COLO829 (cell line): ENCODE data around the gene SLC4A2.
"Not testable (repeated sequence)": the region's sequence is repeated elsewhere in the genome, so short reads cannot be mapped to it uniquely, and the experiment has no call there.

ENCODE experiments used
- DNase-seq: peaks from one replicate; pipeline ENCODE4 v3.0.0; 2012; ENCODE audit warnings: low spot score

Gene SLC4A2

DNA sequence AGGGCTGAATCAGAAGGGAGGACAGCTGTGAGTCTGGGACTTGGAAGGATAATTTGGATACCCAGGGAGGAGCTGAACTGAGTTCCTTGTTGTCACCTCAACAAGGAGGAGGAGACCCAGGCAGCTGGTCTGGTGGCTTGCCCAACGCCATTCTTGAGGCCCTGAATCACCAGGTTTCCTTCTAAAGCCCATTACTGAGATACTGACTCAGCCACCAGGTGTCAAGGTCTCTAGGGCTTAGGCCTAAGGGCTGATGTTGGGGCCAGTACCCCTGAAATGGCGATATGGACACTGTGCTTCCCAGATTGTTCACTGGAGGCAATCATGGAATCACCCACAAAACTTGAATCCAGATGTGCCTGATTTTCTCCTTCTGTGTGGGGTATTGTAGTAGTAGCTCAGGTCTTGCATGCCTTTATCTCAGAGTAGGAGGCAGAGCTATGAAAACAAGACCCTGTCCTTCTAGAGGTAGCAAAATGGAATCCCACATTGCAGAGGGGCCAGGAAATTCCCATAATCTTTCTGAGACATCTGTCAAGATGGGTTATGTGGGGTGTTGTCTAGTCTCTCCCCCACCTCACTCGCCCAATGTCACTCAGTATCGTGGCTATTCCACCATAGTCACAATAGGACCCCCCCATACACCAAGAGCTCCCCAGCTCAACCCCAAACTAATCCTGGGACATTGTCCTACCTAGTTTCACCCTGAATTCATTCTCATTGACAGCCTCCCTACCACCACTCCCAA, 33.3 kb upstream of the SLC4A2 start:
- no peak for DNase-seq

DNA sequence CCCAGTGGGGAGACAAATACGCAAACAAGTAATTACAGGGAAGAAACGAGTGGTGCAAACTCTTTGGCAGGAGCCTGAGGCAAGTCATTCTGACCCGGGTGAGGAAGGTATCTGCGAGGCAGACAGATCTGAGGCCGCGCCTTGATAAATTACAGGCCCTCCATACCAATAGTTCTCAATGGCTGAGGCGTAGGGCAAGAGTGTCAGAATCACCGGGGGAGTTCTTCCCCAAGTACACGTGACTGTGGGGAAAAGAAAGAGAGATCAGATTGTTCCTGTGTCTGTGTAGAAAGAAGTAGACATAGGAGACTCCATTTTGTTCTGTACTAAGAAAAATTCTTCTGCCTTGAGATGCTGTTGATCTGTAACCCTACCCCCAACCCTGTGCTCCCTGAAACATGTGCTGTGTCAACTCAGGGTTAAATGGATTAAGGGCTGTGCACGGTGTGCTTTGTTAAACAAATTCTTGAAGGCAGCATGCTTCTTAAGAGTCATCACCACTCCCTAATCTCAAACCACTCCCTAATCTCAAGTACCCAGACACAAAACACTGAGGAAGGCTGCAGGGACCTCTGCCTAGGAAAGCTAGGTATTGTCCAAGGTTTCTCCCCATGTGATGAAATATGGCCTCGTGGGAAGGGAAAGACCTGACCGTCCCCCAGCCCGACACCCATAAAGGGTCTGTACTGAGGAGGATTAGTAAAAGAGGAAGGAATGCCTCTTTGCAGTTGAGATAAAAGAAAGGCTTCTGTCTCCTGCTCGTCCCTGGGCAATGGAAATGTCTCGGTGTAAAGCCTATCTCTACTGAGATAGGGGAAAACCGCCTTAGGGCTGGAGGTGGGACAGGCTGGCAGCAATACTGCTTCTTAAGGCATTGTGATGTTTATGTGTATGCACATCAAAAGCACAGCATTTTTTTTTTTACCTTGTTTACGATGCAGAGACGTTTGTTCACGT, 32.3 kb upstream of the SLC4A2 start:
- not testable (repeated sequence) for DNase-seq

DNA sequence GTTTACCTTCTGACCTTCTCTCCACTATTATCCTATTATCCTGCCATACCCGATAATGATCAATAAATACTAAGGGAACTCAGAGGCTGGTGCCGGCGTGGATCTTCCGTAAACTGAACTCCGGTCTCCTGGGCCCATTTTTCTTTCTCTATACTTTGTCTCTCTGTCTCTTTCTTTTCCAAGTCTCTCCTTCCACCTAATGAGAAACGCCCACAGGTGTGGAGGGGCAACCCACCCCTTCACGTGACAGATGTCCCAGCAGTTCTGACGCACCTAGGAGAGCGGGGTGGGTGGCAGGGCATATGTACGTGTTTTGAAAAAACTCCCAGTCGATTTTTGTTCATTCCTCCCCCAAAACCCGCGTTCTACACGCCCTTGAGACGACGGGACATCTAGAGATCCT, 31.7 kb upstream of the SLC4A2 start:
- not testable (repeated sequence) for DNase-seq

DNA sequence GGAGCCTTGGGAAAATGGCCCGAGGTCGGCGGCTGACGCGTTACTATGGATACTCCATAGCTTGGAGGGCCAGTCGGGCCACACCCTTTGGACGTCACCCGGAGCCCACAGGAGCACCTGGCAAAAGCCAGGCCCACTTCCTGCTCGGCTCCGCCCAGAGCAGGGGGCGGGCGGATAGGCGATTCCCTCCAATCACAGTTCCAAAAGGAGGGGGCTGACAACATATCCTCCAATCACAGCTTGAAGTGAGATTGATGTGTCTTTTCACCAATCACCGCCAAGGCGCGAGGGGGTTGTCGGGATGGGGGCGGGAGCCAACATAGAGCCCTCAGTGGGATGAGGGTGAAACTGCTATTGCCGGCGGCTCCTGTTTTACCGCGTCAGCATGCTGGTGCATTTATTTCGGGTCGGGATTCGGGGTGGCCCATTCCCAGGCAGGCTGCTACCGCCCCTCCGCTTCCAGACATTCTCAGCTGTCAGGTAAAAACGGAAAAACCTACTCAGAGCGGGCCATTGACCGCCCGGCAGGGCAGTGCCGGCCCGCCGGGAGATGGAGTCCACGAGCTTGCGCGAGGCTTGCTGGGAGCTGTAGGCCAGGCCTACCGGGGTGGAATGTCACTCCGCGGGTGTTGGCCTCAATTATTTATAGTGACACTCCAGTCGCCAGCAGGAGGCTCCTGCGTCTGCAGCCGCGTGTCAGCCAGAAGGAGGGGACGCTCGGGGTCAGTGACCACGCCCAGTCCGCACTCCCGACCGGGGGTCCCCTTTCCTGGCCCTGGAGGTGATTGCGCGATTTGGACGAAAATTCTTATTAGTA, 31.1 kb upstream of the SLC4A2 start, which contains the start of gene ABCB8:
TSS of gene ABCB8 (plus strand) at position 320 of the 817 bp plus-strand sequence. CDS start at position 386, 66 bp downstream.
- peak; percentile 100 for DNase-seq

DNA sequence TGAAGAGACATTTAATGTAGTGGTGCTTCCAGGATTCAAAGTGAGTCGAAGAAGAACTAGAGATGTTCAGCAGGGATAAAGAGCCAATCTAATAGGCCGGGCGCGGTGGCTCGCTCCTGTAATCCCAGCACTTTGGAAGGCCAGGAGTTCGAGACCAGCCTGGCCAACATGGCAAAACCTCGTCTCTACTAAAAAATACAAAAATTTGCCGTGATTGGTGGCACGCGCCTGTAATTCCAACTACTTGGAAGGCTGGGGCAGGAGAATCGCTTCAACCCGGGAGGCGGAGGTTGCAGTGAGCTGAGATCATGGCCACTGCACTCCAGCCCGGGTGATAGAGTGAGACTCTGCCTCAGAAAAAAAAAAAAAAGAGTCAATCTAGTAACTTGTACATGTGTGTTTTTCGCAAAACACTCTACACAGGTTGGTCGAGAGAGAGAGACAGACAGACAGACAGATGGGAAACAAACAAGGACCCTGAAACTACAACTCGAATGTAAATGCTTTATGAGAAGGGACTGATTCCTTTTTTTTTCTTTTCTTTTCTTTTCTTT, 30.4 kb upstream of the SLC4A2 start:
- no peak for DNase-seq

DNA sequence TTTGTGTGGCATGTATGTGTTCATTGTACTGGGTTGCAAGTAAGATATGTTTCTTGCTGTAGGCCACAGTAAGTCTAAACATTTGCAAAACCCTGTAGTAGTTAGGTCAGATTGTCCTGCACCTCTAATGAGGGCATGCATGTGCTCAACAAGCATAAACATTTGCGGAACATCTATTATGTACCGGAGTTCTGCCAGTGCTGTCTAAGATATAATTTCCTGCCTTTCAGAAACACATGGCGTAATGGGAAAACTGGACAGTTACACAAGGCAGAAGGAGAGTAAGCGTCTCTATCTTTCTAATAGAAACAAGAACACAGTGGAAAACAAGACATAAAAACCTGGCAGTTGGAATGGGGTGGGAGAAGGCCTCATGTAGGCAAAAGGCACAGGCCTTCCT, 28.4 kb upstream of the SLC4A2 start:
- DNase-seq: no peak

DNA sequence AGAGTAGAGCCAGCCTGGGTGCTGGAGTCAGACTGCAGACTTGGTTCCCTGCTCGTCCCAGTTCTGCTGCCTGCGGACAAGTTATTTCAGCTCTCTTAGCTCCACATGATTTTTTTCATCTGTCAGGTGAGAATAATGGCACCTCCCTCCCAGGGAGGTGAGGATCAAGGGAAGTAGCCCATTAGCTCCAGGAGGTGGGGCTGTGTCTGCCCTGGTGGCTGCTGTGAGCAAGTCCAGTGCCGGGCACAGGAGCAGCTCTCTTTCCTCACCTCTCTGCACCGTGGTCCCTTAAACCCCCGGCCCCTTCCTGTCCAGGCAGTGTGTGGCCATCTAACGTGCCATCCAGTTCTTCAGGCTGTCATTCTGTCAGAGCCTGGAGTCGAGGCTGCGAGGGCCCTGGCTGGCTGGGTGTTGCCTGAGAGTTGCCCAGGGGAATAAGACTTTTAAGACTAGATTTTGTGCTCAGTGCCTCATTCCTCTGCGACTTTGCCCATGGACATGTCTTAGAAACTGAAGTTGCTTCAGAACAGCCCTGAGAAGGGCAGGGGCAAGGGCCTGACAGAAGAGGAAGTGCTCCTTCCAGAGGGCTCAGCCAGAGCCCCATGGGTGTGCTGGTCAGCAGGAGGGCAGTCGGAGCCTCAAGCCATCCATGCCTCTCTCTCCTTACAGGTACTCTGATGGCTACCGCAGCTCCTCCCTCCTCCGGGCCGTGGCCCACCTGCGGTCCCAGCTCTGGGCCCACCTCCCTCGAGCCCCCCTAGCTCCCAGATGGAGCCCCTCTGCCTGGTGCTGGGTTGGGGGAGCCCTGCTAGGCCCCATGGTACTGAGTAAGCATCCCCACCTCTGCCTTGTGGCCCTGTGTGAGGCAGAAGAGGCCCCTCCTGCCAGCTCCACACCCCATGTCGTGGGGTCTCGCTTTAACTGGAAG, 26.2 kb upstream of the SLC4A2 start:
- no peak for DNase-seq

DNA sequence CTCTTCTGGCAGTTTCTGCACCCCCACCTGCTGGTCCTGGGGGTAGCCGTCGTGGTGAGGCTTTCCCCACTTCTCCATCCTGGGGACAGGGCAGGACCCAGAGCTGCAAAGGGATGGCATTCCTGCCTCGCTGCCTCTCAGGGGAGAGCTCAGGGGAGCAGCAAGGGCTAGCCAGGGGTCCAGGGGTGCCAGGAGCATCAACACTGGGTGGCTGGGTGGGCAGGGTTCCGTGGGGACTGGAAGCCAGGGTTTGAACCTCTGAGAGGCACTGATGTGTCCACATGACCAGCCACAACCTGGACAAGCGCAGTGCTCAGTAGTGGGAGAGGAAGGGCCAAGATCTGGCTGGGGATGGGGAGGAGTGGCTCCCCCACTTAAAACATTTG, 25.5 kb upstream of the SLC4A2 start:
- no peak for DNase-seq

DNA sequence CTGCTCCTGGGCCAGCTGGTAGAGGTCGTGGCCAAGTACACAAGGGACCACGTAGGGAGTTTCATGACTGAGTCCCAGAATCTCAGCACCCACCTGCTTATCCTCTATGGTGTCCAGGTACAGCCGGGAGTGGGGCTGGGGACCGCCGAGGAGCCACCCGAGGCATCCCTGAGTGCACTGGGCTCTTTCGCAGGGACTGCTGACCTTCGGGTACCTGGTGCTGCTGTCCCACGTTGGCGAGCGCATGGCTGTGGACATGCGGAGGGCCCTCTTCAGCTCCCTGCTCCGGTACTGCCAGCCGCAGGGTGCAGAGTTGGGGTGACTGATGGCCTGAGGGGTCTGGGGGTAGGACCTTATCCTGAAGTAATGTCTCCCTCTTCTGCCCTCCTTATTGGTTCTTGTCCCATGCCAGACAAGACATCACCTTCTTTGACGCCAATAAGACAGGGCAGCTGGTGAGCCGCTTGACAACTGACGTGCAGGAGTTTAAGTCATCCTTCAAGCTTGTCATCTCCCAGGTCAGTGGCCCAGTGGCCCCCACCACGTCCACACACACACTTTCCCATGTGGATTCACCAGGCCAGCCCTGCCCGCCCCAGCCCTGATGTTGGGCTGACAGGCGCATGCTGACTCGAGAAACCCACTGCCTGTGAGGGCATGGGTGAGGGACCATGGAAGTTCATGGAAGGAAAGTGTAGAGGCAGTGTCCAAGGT, 24.9 kb upstream of the SLC4A2 start:
- no peak for DNase-seq

DNA sequence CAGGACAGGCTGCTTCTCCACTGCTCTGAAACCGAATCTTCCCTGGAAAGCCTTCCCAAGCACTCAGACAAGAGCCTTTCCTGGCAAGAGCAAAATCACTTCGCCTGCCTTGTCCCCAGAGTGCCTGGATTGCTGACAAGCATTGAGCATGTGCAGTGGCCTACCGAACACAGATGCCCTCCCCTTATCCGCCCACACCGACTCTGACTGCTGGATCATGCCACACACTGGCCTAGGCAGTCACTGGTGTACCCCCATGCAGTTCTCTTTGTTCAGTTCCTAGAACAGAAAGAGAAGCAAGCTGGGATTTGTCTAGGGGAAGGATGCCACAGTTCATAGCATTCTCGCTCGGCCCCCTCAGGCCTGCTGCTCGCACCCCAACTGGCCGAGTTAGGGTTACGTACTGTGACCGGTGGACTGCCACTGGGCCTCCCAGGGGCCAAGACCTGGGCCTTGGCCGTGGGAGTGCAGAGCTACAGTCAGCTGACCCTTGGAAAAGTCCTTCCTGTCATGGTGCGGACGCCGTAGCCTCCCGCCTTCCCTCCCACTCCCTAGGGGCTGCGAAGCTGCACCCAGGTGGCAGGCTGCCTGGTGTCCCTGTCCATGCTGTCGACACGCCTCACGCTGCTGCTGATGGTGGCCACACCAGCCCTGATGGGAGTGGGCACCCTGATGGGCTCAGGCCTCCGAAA, 24.2 kb upstream of the SLC4A2 start:
- DNase-seq: no peak

DNA sequence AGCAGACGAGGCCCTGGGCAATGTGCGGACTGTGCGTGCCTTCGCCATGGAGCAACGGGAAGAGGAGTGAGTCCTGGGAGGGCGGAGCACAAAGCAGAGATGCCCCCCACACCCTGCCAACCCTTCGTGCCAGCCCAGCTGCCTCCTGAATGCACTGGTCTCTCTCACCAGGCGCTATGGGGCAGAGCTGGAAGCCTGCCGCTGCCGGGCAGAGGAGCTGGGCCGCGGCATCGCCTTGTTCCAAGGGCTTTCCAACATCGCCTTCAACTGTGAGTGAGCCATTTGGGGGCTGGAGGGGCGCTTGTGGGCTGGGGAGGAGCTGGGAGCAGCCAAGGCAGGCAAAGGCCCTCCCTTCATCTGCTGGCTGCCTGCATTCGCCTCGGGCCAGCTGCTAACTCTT, 23.5 kb upstream of the SLC4A2 start:
- no peak for DNase-seq

DNA sequence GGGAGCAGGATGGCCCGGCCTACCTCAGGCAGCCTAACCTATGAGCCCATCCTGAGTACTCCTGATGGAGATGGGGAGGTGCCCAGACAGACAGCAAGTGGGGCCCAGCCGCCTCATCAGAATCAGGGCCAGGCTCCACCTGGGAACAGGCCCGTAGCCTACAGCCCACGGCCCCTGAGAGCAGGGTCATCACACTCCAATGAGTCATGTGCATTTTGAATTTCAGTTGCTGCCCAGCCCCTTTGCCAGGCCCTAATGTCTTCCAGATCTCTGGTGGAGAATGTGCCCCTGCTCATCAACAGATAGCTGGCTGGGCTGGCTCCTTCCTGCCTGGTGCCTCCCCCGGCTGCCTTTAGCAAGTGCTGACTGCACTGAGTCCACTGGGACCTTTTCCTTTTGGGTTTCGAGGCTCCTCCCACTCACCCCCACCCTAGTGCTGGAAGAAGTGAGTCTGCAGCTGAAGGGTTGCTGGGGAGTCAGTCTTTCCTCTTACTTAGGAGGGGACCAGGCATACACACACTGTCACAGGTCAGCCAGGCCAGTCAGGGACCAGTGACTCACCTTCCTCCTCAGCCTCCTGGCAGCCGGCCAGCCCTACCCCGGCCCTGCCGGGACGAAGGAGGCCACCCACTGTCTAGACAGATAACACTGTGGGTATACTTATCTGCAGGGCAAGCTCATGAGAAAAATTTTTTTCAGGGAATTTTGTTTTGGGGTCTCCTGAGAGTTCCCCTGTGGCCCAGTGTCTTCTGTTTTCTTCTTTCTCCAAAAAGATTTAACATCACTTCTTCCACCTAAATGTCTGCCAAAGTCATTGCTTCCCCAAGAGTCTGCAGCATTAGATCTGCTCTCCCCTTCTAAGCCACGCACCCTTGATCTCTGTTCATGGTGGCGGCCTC, 20.2 kb upstream of the SLC4A2 start:
- peak; percentile 84 for DNase-seq

DNA sequence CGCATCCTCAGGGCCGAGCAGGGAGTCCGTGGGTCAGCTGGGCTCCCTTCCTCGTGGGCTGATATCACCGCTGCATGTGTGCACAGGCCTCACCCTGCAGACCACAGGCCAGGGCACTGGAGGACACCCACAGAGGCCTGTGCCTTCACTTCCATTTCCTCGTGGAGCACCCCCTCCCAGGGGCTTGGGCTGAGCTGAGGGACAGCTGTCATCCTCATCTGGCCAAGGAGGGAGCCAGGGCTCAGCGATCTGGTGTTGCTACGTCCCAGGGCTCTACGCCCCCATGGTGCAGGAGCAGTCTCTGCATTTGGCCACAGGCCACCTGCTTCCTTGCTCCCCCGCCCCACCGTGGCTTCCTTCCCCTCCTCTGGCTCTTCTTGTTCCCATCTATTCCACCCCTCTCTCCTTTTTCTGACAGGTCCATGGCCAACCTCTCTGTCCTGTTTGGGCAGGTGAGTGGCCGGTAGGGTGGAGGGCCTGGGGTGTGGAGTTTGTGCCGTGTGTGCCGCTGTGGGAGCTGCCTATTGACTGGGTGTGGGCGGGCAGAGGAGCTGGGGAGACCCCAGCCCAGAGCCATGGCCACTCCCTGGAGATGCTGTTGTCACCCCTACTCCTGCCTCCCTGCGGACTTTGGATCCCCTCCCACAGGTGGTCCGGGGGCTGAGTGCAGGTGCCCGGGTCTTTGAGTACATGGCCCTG, 19.4 kb upstream of the SLC4A2 start:
- no peak for DNase-seq

DNA sequence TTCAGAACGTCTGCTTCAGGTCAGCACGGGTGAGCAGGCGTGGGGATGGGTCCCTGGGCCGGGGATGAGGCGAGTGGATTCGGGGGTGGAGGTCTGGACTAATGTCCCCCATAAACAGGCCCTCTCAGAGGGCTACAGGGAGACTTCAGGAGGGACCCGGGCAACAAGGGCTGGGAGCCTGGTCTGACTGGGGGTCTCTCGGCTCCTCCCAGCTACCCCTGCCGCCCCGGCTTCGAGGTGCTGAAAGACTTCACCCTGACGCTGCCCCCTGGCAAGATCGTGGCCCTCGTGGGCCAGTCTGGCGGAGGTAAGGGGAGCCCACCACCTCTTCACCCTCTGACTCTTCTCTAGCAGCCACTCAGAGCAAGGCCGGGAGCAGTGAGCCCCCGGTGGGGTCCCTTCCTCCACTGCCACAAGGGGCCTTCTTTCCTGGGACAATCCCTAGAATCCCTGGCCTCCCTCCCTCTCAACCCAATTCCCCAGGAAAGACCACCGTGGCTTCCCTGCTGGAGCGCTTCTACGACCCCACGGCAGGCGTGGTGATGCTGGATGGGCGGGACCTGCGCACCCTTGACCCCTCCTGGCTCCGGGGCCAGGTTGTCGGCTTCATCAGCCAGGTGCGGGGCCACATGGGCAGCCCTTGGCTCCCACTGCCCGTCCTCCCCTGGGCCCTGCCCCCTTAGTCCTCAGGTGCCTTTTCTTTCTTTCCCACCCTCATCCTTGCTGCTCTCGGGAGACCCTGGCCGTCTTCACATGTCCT, 18.6 kb upstream of the SLC4A2 start:
- DNase-seq: no peak

DNA sequence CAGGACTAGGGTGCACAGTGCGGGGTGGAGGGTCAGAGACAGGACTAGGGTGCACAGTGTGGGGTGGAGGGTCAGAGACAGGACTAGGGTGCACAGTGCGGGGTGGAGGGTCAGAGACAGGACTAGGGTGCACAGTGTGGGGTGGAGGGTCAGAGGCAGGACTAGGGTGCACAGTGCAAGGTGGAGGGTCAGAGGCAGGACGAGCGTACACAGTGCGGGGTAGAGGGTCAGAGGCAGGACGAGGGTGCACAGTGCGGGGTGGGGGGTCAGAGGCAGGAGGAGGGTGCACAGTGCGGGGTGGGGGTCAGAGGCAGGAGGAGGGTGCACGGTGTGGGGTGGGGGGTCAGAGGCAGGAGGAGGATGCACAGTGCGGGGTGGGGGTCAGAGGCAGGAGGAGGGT, 15.9 kb upstream of the SLC4A2 start:
- not testable (repeated sequence) for DNase-seq

DNA sequence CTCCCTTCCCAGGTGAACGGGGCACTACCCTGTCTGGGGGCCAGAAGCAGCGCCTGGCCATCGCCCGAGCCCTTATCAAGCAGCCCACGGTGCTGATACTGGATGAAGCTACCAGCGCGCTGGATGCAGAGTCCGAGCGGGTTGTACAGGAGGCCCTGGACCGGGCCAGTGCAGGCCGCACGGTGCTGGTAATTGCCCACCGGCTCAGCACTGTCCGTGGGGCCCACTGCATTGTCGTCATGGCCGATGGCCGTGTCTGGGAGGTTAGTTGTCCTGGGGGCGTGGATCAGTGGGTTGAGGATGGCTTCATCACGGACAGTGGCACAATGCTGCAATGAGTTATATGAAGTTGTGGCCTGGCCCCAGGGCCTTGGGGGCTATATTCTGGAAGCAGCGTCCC, 15.4 kb upstream of the SLC4A2 start:
- DNase-seq: no peak

DNA sequence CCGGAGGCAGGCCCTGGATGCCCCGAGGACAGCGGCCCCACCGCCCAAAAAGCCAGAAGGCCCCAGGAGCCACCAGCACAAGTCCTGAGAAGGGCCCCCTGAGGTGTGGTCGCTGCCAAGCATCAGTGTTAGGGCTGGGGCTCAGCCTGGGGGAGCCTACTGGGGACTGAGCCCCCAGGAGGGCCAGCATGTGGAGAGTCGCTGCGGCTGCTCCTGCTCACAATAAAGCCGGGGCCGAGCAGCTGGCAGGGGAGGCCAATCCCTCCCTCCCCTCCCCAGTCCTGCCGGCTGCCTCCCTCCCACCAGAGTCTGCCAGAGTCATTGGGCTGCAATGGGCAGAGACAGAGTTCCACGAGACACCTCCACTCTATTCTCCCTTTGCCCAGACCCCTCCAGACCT, 14.1 kb upstream of the SLC4A2 start:
- no peak for DNase-seq
